Fibroblast of pulmonary artery (primary cell): ENCODE results near the gene DDX27.

Experiments
- DNase-seq: peaks from one replicate; pipeline ENCODE4 v3.0.0-alpha.2; 2010; ENCODE audit warnings: low read depth
- H3K4me3 ChIP-seq: replicated peaks from 2 replicates; pipeline ENCODE4 v1.5.1; 2011; ENCODE audit warnings: low read depth, mild to moderate bottlenecking, control low read depth, low read length, moderate library complexity
- CTCF ChIP-seq: IDR thresholded peaks from 2 replicates; pipeline ENCODE4 v1.5.1; 2011; ENCODE audit warnings: mild to moderate bottlenecking, control low read depth, low read length, inconsistent platforms; ENCODE audit errors: missing control alignments

The DDX27 gene

GRCh38 chr20:49219924-49220831 lies 962 bp downstream of the DDX27 start:
- no peak for TF ChIP-seq CTCF
- H3K4me3 ChIP-seq, result peak overlapping the region; percentile 100
- DNase-seq, result no peak

GRCh38 chr20:49225896-49226295 lies 6.7 kb downstream of the DDX27 start:
- DNase-seq, result no peak
- TF ChIP-seq CTCF, result no peak
- H3K4me3 ChIP-seq, result no peak overlapping the region

GRCh38 chr20:49228676-49229075 lies 9.5 kb downstream of the DDX27 start:
- DNase-seq, result no peak
- no peak overlapping the region for H3K4me3 ChIP-seq
- TF ChIP-seq CTCF, result no peak

- no peak for DNase-seq
- no peak for TF ChIP-seq CTCF
- no peak overlapping the region for H3K4me3 ChIP-seq
Measured at GRCh38 chr20:49229381-49229780, 10.2 kb downstream of the DDX27 start.

- TF ChIP-seq CTCF, result no peak
Measured at GRCh38 chr20:49230021-49230420, 10.8 kb downstream of the DDX27 start.

GRCh38 chr20:49230561-49231133 lies 11.4 kb downstream of the DDX27 start:
- no peak overlapping the region for H3K4me3 ChIP-seq
- TF ChIP-seq CTCF, result no peak
- DNase-seq, result no peak

More at GRCh38 chr20:49230021-49230420, 10.8 kb downstream of the DDX27 start:
- DNase-seq, result no peak
- H3K4me3 ChIP-seq, result no peak overlapping the region
